ENCODE data around the gene ZFYVE19. TPM values are rescaled to one million over a fixed set of nuclear protein-coding genes. Genes with fewer than 3 reads are reported as not detected.

ZFYVE19 gene
- total and polyA plus RNA-seq, 2 of the 13 experiments (the other 11 are each of a cell fraction or from before 2014, with no cell fraction given), result 23.3 to 44.0 TPM

DNA sequence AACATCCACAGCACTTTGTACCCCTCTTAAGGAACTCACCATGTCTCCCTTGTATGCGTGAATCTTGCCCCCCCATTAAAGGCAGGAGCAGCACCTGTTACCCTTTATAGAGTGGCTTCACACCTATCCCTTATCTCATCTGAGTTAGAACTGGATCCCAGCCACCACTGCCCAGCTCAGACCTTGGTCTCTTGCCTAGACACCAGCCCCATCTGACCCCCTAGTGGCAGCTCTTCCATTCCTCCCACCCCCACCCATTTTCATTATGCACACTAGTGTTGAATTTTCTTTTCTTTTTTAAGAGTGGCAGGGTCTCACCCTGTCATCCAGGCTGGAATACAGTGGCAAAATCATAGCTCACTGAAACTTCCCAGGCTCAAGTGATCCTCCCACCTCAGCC, 3.2 kb upstream of the ZFYVE19 start (continued):
- TF ChIP-seq, protein P1, sequence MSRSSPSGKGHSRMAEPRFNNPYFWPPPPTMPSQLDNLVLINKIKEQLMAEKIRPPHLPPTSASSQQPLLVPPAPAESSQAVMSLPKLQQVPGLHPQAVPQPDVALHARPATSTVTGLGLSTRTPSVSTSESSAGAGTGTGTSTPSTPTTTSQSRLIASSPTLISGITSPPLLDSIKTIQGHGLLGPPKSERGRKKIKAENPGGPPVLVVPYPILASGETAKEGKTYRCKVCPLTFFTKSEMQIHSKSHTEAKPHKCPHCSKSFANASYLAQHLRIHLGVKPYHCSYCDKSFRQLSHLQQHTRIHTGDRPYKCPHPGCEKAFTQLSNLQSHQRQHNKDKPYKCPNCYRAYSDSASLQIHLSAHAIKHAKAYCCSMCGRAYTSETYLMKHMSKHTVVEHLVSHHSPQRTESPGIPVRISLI (CRISPR knock-in tag; IDR thresholded peaks at IDR 0.05; ENCODE audit: borderline replicate concordance), result no peak

DNA sequence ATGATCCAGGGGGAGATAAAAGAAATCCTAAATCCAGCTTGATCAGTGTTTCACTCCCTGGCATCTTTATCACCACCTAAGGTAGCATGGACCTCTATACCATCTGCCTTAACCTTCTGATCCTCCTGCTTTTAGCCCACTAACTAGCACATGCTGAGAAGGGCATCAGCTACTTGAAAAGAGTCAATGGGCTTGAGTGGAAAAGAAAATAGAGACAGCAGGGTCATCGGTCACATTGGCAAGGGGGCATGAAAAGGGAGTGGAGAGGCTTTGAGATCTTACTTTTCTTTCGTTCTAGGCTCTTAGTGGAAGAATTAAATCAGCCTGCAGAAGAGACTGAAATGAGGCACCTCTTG, 239 bp upstream of the ZFYVE19 start:
- Histone ChIP-seq H2AFZ (ENCODE audit: low read length) (no peak overlapping the region), H3K4me3 (replicated peaks in 1 of 3; ENCODE audit: insufficient read depth in 1 of 3, low read depth in 2 of 3, low read length in 3 of 3) (peak overlapping the region; percentile 74 to 95 (median 79)), H3K9me3 (ENCODE audit: low read length) (no peaks in the 10 kb centered on the region), H3K27me3 (ENCODE audit: control insufficient read depth in 1 of 2, insufficient read depth in 2 of 2, low read length in 2 of 2) (no peaks in the 10 kb centered on the region; a peak in 1 of 5 replicates), H3K9ac (ENCODE audit: insufficient read depth, low read depth, low read length) (peak overlapping the region; percentile 82), H3K36me3 (replicated peaks in 1 of 2; ENCODE audit: control insufficient read depth in 1 of 2, insufficient read depth in 2 of 2, low read length in 2 of 2) (peaks cover 1 to 19% of the 10 kb centered on the region in 2 experiments; a peak in 3 of 5 replicates), H3K4me2 (ENCODE audit: low read depth, low read length) (peak overlapping the region; percentile 99), H4K20me1 (ENCODE audit: insufficient read depth, low read length) (no peaks in the 10 kb centered on the region), H3K4me1 (ENCODE audit: insufficient read depth, low read length) (peaks cover 39% of the 10 kb centered on the region), H3K79me2 (ENCODE audit: insufficient read depth, low read length) (peaks cover 21% of the 10 kb centered on the region), H3K27ac (ENCODE audit: extremely low read length, insufficient read depth, low read length) (peak overlapping the region; percentile 76)
- in situ Hi-C loops (cut with HindIII; ENCODE audit: extremely low pct_ligation_motif_present, low pct_unique_long_range_greater_than_20kb) (no loop called here), intact Hi-C loops (cut with micrococcal nuclease; ENCODE audit: unreplicated experiment) (no loop called here)
- BruUV-seq (replicated peaks), result no TSS peak
- TF ChIP-seq, protein P2, sequence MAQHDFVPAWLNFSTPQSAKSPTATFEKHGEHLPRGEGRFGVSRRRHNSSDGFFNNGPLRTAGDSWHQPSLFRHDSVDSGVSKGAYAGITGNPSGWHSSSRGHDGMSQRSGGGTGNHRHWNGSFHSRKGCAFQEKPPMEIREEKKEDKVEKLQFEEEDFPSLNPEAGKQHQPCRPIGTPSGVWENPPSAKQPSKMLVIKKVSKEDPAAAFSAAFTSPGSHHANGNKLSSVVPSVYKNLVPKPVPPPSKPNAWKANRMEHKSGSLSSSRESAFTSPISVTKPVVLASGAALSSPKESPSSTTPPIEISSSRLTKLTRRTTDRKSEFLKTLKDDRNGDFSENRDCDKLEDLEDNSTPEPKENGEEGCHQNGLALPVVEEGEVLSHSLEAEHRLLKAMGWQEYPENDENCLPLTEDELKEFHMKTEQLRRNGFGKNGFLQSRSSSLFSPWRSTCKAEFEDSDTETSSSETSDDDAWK (CRISPR knock-in tag; IDR thresholded peaks at IDR 0.05), result no peak
- TF ChIP-seq, protein P3, sequence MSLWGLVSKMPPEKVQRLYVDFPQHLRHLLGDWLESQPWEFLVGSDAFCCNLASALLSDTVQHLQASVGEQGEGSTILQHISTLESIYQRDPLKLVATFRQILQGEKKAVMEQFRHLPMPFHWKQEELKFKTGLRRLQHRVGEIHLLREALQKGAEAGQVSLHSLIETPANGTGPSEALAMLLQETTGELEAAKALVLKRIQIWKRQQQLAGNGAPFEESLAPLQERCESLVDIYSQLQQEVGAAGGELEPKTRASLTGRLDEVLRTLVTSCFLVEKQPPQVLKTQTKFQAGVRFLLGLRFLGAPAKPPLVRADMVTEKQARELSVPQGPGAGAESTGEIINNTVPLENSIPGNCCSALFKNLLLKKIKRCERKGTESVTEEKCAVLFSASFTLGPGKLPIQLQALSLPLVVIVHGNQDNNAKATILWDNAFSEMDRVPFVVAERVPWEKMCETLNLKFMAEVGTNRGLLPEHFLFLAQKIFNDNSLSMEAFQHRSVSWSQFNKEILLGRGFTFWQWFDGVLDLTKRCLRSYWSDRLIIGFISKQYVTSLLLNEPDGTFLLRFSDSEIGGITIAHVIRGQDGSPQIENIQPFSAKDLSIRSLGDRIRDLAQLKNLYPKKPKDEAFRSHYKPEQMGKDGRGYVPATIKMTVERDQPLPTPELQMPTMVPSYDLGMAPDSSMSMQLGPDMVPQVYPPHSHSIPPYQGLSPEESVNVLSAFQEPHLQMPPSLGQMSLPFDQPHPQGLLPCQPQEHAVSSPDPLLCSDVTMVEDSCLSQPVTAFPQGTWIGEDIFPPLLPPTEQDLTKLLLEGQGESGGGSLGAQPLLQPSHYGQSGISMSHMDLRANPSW (CRISPR knock-in tag; IDR thresholded peaks at IDR 0.05; ENCODE audit: borderline replicate concordance), result no peak
- no peak for TF ChIP-seq MAZ (IDR thresholded peaks at IDR 0.05; ENCODE audit: borderline replicate concordance, low read depth, low read length)
- no peak for TF ChIP-seq MAZ (CRISPR knock-in tag; IDR thresholded peaks at IDR 0.05; ENCODE audit: low read depth)
- 0 out of 2 replicates have a peak, but pooled peaks have one; percentile 19 for TF ChIP-seq ZNF766 (CRISPR knock-in tag; IDR thresholded peaks at IDR 0.05; ENCODE audit: borderline replicate concordance)
- 0 out of 2 replicates have a peak, but pooled peaks have one; percentile 23 for TF ChIP-seq SP140L (CRISPR knock-in tag; IDR thresholded peaks at IDR 0.05; ENCODE audit: borderline replicate concordance)
- TF ChIP-seq, protein P4, sequence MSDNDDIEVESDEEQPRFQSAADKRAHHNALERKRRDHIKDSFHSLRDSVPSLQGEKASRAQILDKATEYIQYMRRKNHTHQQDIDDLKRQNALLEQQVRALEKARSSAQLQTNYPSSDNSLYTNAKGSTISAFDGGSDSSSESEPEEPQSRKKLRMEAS (IDR thresholded peaks at IDR 0.05), result peak; percentile 7; the same call in 1 of the 2 replicates
- 0 out of 2 replicates have a peak, but pooled peaks have one; percentile 15 for TF ChIP-seq NAIF1 (CRISPR knock-in tag; IDR thresholded peaks at IDR 0.05; ENCODE audit: borderline replicate concordance)
- 0 out of 2 replicates have a peak, but pooled peaks have one; percentile 2 for TF ChIP-seq FOXC1 (CRISPR knock-in tag; IDR thresholded peaks at IDR 0.05; ENCODE audit: borderline replicate concordance)
- peak in 1 of 2 experiments; percentile 12; a peak in 1 of 4 replicates for TF ChIP-seq KLF16 (CRISPR knock-in tag; IDR thresholded peaks at IDR 0.05)
- 0 out of 2 replicates have a peak, but pooled peaks have one; percentile 9 for TF ChIP-seq MIXL1 (CRISPR knock-in tag; IDR thresholded peaks at IDR 0.05)
- ChIA-PET CTCF (ENCODE audit: low intra/inter-chr PET ratio, low total read pairs) (no interaction called here), POLR2A (interaction anchor here (0.6 to 1.9 kb wide), 12 partner anchors 13 to 237 kb away, joined by 3 to 10 read pairs (median 4); partner anchors contain the start of genes DLL4, GCHFR, PPP1R14D and RHOV)
- 0% methylated on average over 2 of the region's 2 CpGs for WGBS (ENCODE audit: low lambda C conversion rate)
- no peak for DNase-seq (ENCODE audit: low spot score)
- FAIRE-seq, result no peak
- ATAC-seq, result no peak

All from HepG2 (cell line).